Astrocyte of the spinal cord (primary cell): Measurements from ENCODE around the gene IRX6.

Experiments
- DNase-seq: peaks from one replicate; pipeline ENCODE4 v3.0.0; 2011; ENCODE audit warnings: low read depth, low spot score
- H3K4me3 ChIP-seq: 2 replicates; pipeline ENCODE4 v1.5.1; 2011; ENCODE audit warnings: low read depth, mild to moderate bottlenecking, low read length, moderate library complexity
- CTCF ChIP-seq: IDR thresholded peaks from 2 replicates; pipeline ENCODE4 v1.5.1; 2012; ENCODE audit warnings: low read depth, mild to moderate bottlenecking, low read length, inconsistent platforms
- in situ Hi-C: cut with HindIII; loops from 2 replicates; pipeline ENCODE4 v1.10.0; 2017; ENCODE audit warnings: low sequenced_read_pairs

The IRX6 gene

GRCh38 chr16:55331648-55332185 lies 7.7 kb downstream of the IRX6 start:
- TF ChIP-seq CTCF, result no peak
- in situ Hi-C loops, result no loop called here
- no peak for DNase-seq

GRCh38 chr16:55333684-55334083 lies 9.7 kb downstream of the IRX6 start:
- DNase-seq, result no peak
- TF ChIP-seq CTCF, result no peak
- H3K4me3 ChIP-seq, result no peak overlapping the region
- in situ Hi-C loops, result no loop called here

More at GRCh38 chr16:55331648-55332185, 7.7 kb downstream of the IRX6 start:
- H3K4me3 ChIP-seq, result no peak overlapping the region

GRCh38 chr16:55338646-55339045 lies 14.6 kb downstream of the IRX6 start:
- no peak for DNase-seq
- in situ Hi-C loops, result no loop called here
- TF ChIP-seq CTCF, result no peak
- no peak overlapping the region for H3K4me3 ChIP-seq

- H3K4me3 ChIP-seq, result no peak overlapping the region
- no peak for DNase-seq
- in situ Hi-C loops, result no loop called here
- TF ChIP-seq CTCF, result no peak
These were observed 16.4 kb downstream of the IRX6 start for GRCh38 chr16:55340445-55340844.

GRCh38 chr16:55341681-55342080 lies 17.7 kb downstream of the IRX6 start:
- H3K4me3 ChIP-seq, result no peak overlapping the region
- no peak for DNase-seq
- TF ChIP-seq CTCF, result no peak
- in situ Hi-C loops, result no loop called here

- H3K4me3 ChIP-seq, result no peak overlapping the region
- in situ Hi-C loops, result no loop called here
- no peak for DNase-seq
- no peak for TF ChIP-seq CTCF
These were observed 22.5 kb downstream of the IRX6 start for GRCh38 chr16:55346475-55346874.

- TF ChIP-seq CTCF, result no peak
- peak; percentile 8 for DNase-seq
- no peak overlapping the region for H3K4me3 ChIP-seq
- in situ Hi-C loops, result no loop called here
These were observed 25.9 kb downstream of the IRX6 start for GRCh38 chr16:55349867-55350266.
